H1 (cell line): ENCODE results near the gene ADAMTS8. TPM values are rescaled to one million over a fixed set of nuclear protein-coding genes. Genes with fewer than 3 reads are reported as not detected.

Experiments
- CTCF ChIA-PET: fragments of 300-600 bp; sonication (Branson Sonifier 250); formaldehyde crosslinking; loops from one replicate; lab custom pipeline; 2021; ENCODE audit not compliant: partially characterized antibody; lab: Charles Lee
- POLR2A ChIA-PET: fragments of 300-600 bp; sonication (Branson Sonifier 250); formaldehyde crosslinking; loops from one replicate; lab custom pipeline; 2021; ENCODE audit warnings: inconsistent platforms; ENCODE audit not compliant: partially characterized antibody; lab: Charles Lee
- DNase-seq, 2 experiments: peaks; one replicate each; pipeline versions ENCODE4 v3.0.0 to v3.0.0-alpha.2; 2010 to 2022; ENCODE audit warnings: low spot score in 2 of 2, low read depth in 1 of 2, mixed read lengths in 1 of 2
- FAIRE-seq: peaks from 2 replicates; lab custom pipeline; 2011; peaks lifted over from hg19 to GRCh38; lab: Jason Lieb, UNC
- H2AFZ ChIP-seq: 2 replicates; pipeline ENCODE4 v1.8.1; 2012; ENCODE audit warnings: low read length, inconsistent platforms
- H2AK5ac ChIP-seq: 2 replicates; pipeline ENCODE4 v1.6.1; 2013; ENCODE audit warnings: low read depth, low read length
- H2BK120ac ChIP-seq: replicated peaks from 2 replicates; pipeline ENCODE3; 2013; ENCODE audit warnings: low read depth, low read length, inconsistent platforms
- H2BK12ac ChIP-seq: 2 replicates; pipeline ENCODE4 v1.6.1; 2013; ENCODE audit warnings: low read depth, low read length
- H2BK15ac ChIP-seq: 2 replicates; pipeline ENCODE4 v1.6.1; 2013; ENCODE audit warnings: low read length
- H2BK20ac ChIP-seq: 2 replicates; pipeline ENCODE4 v1.6.1; 2013; ENCODE audit warnings: low read length
- H2BK5ac ChIP-seq: 2 replicates; pipeline ENCODE4 v1.6.1; 2013; ENCODE audit warnings: low read depth, low read length
- H3K14ac ChIP-seq: 2 replicates; pipeline ENCODE4 v1.6.1; 2013; ENCODE audit warnings: inconsistent platforms; ENCODE audit not compliant: insufficient read length
- H3K18ac ChIP-seq: 2 replicates; pipeline ENCODE4 v1.6.1; 2013; ENCODE audit warnings: low read length; ENCODE audit errors: extremely low read depth
- H3K23ac ChIP-seq: 2 replicates; pipeline ENCODE4 v1.6.1; 2013; ENCODE audit warnings: inconsistent platforms; ENCODE audit not compliant: insufficient read length
- H3K23me2 ChIP-seq: 2 replicates; pipeline ENCODE4 v1.6.1; 2013; ENCODE audit warnings: low read depth, low read length
- H3K27ac ChIP-seq: 2 replicates; pipeline ENCODE4 v1.6.1; 2011; ENCODE audit warnings: low read depth, low read length, inconsistent platforms
- H3K27me3 ChIP-seq, 4 experiments: replicated peaks in 1 of 4; 1 replicate in 1 of 4; 2 replicates in 3 of 4; pipeline versions ENCODE4 v1.6.1 to v1.8.1; 2011 to 2013; ENCODE audit warnings: low read length in 3 of 4, mild to moderate bottlenecking in 3 of 4, inconsistent platforms in 2 of 4, mixed read lengths in 2 of 4, moderate library complexity in 1 of 4; ENCODE audit not compliant: control insufficient read depth in 3 of 4, insufficient read depth in 3 of 4; ENCODE audit errors: extremely low read depth in 1 of 4
- H3K36me3 ChIP-seq, 4 experiments: 2 replicates each; pipeline versions ENCODE4 v1.6.1 to v1.8.1; 2011 to 2013; ENCODE audit warnings: mild to moderate bottlenecking in 4 of 4, low read length in 3 of 4, moderate library complexity in 2 of 4, control low read depth in 1 of 4, inconsistent platforms in 1 of 4; ENCODE audit not compliant: insufficient read depth in 4 of 4, control insufficient read depth in 2 of 4
- H3K4ac ChIP-seq: replicated peaks from 2 replicates; pipeline ENCODE3; 2013; ENCODE audit warnings: low read length, low read depth, mixed read lengths, inconsistent platforms; ENCODE audit not compliant: insufficient read length
- H3K4me1 ChIP-seq, 4 experiments: replicated peaks in 1 of 4; 1 replicate in 1 of 4; 2 replicates in 3 of 4; pipeline versions ENCODE4 v1.6.1 to v1.8.1; 2011 to 2013; ENCODE audit warnings: low read length in 3 of 4, inconsistent platforms in 2 of 4, mixed read lengths in 1 of 4; ENCODE audit not compliant: insufficient read depth in 4 of 4, control insufficient read depth in 3 of 4
- H3K4me2 ChIP-seq, 2 experiments: 2 replicates each; pipeline versions ENCODE4 v1.6.1 to v1.8.1; 2011 to 2013; ENCODE audit warnings: low read depth in 2 of 2, low read length in 2 of 2, control low read depth in 1 of 2, inconsistent platforms in 1 of 2, mild to moderate bottlenecking in 1 of 2; ENCODE audit not compliant: insufficient read depth in 1 of 2
- H3K4me3 ChIP-seq, 4 experiments: fragments of 200-600, 300-600 bp in 1 of 4; sonication (generic), shearing (Covaris generic), sonication (Bioruptor Twin) in 1 of 4; 2 replicates each; pipeline versions ENCODE4 v1.5.1 to v1.8.1; 2011 to 2016; ENCODE audit warnings: low read length in 4 of 4, low read depth in 3 of 4, control low read depth in 2 of 4, inconsistent platforms in 2 of 4, mild to moderate bottlenecking in 2 of 4, mixed read lengths in 1 of 4, moderate library complexity in 1 of 4; ENCODE audit not compliant: insufficient read depth in 2 of 4; ENCODE audit errors: extremely low read depth in 1 of 4
- H3K56ac ChIP-seq: replicated peaks from 2 replicates; pipeline ENCODE3; 2013; ENCODE audit warnings: low read depth, mild to moderate bottlenecking, mixed read lengths, low read length, inconsistent platforms; ENCODE audit not compliant: insufficient read length
- H3K79me1 ChIP-seq: 2 replicates; pipeline ENCODE4 v1.6.1; 2013; ENCODE audit warnings: low read depth, low read length, control low read depth
- H3K79me2 ChIP-seq, 2 experiments: 2 replicates each; pipeline versions ENCODE4 v1.6.1 to v1.8.1; 2012 to 2013; ENCODE audit warnings: low read length in 2 of 2, mild to moderate bottlenecking in 2 of 2, inconsistent platforms in 1 of 2; ENCODE audit not compliant: insufficient read depth in 2 of 2, control insufficient read depth in 1 of 2
- H3K9ac ChIP-seq, 4 experiments: replicated peaks in 1 of 4; 1 replicate in 1 of 4; 2 replicates in 3 of 4; pipeline versions ENCODE4 v1.6.1 to v1.8.1; 2011 to 2013; ENCODE audit warnings: low read depth in 3 of 4, low read length in 3 of 4, control low read depth in 2 of 4, mild to moderate bottlenecking in 2 of 4, moderate library complexity in 2 of 4, inconsistent platforms in 1 of 4; ENCODE audit errors: extremely low read depth in 1 of 4
- H3K9me3 ChIP-seq, 2 experiments: 2 replicates each; pipeline versions ENCODE4 v1.6.1 to v1.8.1; 2012 to 2013; ENCODE audit warnings: mild to moderate bottlenecking in 2 of 2, moderate library complexity in 2 of 2, control low read depth in 1 of 2, inconsistent platforms in 1 of 2, low read depth in 1 of 2, low read length in 1 of 2, mixed read lengths in 1 of 2; ENCODE audit not compliant: insufficient read depth in 2 of 2
- H4K20me1 ChIP-seq, 2 experiments: replicated peaks in 1 of 2; 2 replicates each; pipeline versions ENCODE3 to v1.8.1; 2011 to 2013; ENCODE audit warnings: inconsistent platforms in 2 of 2, low read length in 2 of 2, mild to moderate bottlenecking in 1 of 2; ENCODE audit not compliant: insufficient read depth in 2 of 2, control insufficient read depth in 1 of 2
- H4K5ac ChIP-seq: 2 replicates; pipeline ENCODE4 v1.6.1; 2013; ENCODE audit warnings: low read length, low read depth, mixed read lengths, inconsistent platforms; ENCODE audit not compliant: insufficient read length
- H4K8ac ChIP-seq: 2 replicates; pipeline ENCODE4 v1.8.0; 2013; ENCODE audit warnings: mild to moderate bottlenecking, moderate library complexity, low read length, inconsistent platforms; ENCODE audit not compliant: insufficient read depth; ENCODE audit errors: extremely low read depth
- H4K91ac ChIP-seq: replicated peaks from 2 replicates; pipeline ENCODE3; 2013; ENCODE audit warnings: low read length, mixed read lengths, inconsistent platforms; ENCODE audit not compliant: insufficient read length
- ATF3 ChIP-seq: IDR thresholded peaks from 2 replicates; pipeline ENCODE4 v1.6.1; 2011; ENCODE audit warnings: low read depth, mild to moderate bottlenecking, low read length; ENCODE audit not compliant: insufficient read depth
- CBX5 ChIP-seq: fragments of 300-800, 300-1000 bp; sonication (generic); IDR thresholded peaks from 2 replicates; pipeline ENCODE4 v1.7.1; 2016; ENCODE audit warnings: antibody characterized with exemption, low read length, low read depth
- CTCF ChIP-seq, 3 experiments: IDR thresholded peaks; 1 replicate in 2 of 3; 2 replicates in 1 of 3; pipeline versions ENCODE4 v1.5.1 to v1.6.1; 2011; ENCODE audit warnings: low read length in 3 of 3, mild to moderate bottlenecking in 3 of 3, inconsistent platforms in 2 of 3, low read depth in 1 of 3, moderate library complexity in 1 of 3; ENCODE audit not compliant: insufficient read depth in 1 of 3; ENCODE audit errors: control extremely low read depth in 1 of 3
- JUND ChIP-seq: IDR thresholded peaks from 2 replicates; pipeline ENCODE4 v1.6.1; 2011; ENCODE audit warnings: mild to moderate bottlenecking, improper control_type of control experiment, low read length
- NANOG ChIP-seq: IDR thresholded peaks from 2 replicates; pipeline ENCODE4 v1.6.1; 2011; ENCODE audit warnings: low read length, low read depth, mild to moderate bottlenecking, inconsistent platforms; ENCODE audit not compliant: insufficient read depth, poor library complexity, severe bottlenecking
- RFX5 ChIP-seq: IDR thresholded peaks from 2 replicates; pipeline ENCODE4 v1.6.1; 2011; ENCODE audit warnings: low read depth, low read length, improper control_type of control experiment, borderline replicate concordance
- SAP30 ChIP-seq: fragments of 300-600 bp; sonication (generic); IDR thresholded peaks from 2 replicates; pipeline ENCODE4 v1.7.1; 2012; ENCODE audit warnings: low read length, moderate library complexity, mild to moderate bottlenecking, inconsistent platforms; ENCODE audit not compliant: insufficient read depth, insufficient replicate concordance
- SP4 ChIP-seq: IDR thresholded peaks from 2 replicates; pipeline ENCODE4 v1.6.1; 2012; ENCODE audit warnings: low read length, inconsistent platforms
- SRF ChIP-seq: IDR thresholded peaks from 2 replicates; pipeline ENCODE4 v1.6.1; 2011; ENCODE audit warnings: mild to moderate bottlenecking, low read depth, low read length, moderate library complexity
- SUZ12 ChIP-seq: fragments of 200-600 bp; sonication (generic); IDR thresholded peaks from 2 replicates; pipeline ENCODE4 v1.6.1; 2012; ENCODE audit warnings: mild to moderate bottlenecking, inconsistent platforms, low read length, moderate library complexity, mixed read lengths
- WGBS, 2 experiments: shearing (Covaris generic) in 1 of 2; methylation state at CpG; one replicate each; pipeline versions ENCODE4 v1.1.6 to v1.1.7; 2013 to 2015; ENCODE audit warnings: low lambda C conversion rate in 2 of 2, mixed read lengths in 2 of 2, inconsistent platforms in 1 of 2, low coverage in 1 of 2, missing lambda C conversion rate in 1 of 2; ENCODE audit not compliant: insufficient replicate concordance in 2 of 2, insufficient coverage in 1 of 2, insufficient read length in 1 of 2; ENCODE audit errors: extremely low coverage in 1 of 2, missing lambda C conversion rate in 1 of 2; 5-methylcytosine and 5-hydroxymethylcytosine counted together
- polyA plus RNA-seq, 7 experiments: library from polyadenylated mRNA; depleted of rRNA in 3 of 7; stranded (reverse) in 5 of 7; unstranded in 2 of 7; fragments of >200 nt in 5 of 7; fragments of 200-250 nt in 2 of 7; gene quantifications; 1 replicate in 5 of 7; 2 replicates in 1 of 7; 4 replicates in 1 of 7; pipeline versions ENCODE4 v1.2.1 to v1.2.3, GENCODE V29; 2011 to 2013; ENCODE audit warnings: missing spikeins in 2 of 7, mixed read lengths in 2 of 7
- total RNA-seq: library from RNA; stranded (reverse); fragmentation: NEBNext Ultra II Directional; extraction: Animal tissue kit (Norgen Biotek cat#: 25700); gene quantifications from 2 replicates; pipeline ENCODE4 v1.2.1, GENCODE V29; 2021

Gene ADAMTS8
- total and polyA plus RNA-seq, 2 of the 8 experiments (the other 6 are each of a cell fraction or from before 2014, with no cell fraction given), result 9.3 to 16.6 TPM

DNA sequence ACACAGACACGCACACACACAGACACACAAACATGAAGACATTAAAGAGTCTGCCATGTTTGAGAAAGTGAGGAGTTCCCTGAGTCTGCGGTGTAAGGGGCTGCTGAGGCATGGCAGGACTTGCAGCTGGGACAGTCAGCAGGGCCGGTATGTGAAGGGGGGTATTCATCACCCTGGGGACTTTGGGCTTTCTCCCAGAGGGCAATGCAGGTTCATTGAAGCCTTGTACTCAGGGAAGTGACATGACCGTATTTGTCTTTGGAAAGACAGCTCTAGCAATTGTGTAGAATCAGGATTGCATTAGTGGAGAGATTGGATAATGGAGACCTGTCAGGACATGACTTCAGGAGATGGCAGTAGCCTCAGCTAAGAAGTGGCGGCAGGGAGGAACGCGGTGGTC is 9.4 kb upstream of the ADAMTS8 start:
- no peaks in the 10 kb centered on the region for H3K36me3 ChIP-seq
- no peak overlapping the region for H2BK15ac ChIP-seq
- TF ChIP-seq ATF3 (no peak), SP4 (no peak), CBX5 (no peak), CTCF (IDR thresholded peaks at IDR 0.05; ENCODE audit: control extremely low read depth in 1 of 3, insufficient read depth in 1 of 3, low read depth in 1 of 3, low read length in 3 of 3) (no peak), SUZ12 (no peak), SAP30 (no peak), NANOG (no peak), SRF (no peak), JUND (no peak), RFX5 (no peak)

More for the DNA sequence above, 9.4 kb upstream of the ADAMTS8 start:
- no peak overlapping the region for H3K18ac ChIP-seq
- no peak overlapping the region for H3K56ac ChIP-seq
- H3K14ac ChIP-seq, result no peak overlapping the region
- H3K9me3 ChIP-seq, result no peaks in the 10 kb centered on the region
- DNase-seq (no peak), FAIRE-seq (no peak)
- H2BK20ac ChIP-seq, result no peak overlapping the region
- H3K4me3 ChIP-seq, result no peak overlapping the region
- H4K8ac ChIP-seq, result no peak overlapping the region
- H2AK5ac ChIP-seq, result no peak overlapping the region
- CTCF ChIA-PET, result interaction anchor here (1.0 to 21.7 kb wide), 14 partner anchors 9 to 459 kb away, joined by 3 to 521 read pairs (median 3); partner anchors contain the start of gene ADAMTS15
- no peak overlapping the region for H3K23ac ChIP-seq
- H2BK12ac ChIP-seq, result no peak overlapping the region
- H4K20me1 ChIP-seq, result no peaks in the 10 kb centered on the region
- H3K4me1 ChIP-seq, result no peaks in the 10 kb centered on the region
- no peak overlapping the region for H3K4ac ChIP-seq
- POLR2A ChIA-PET, result interaction anchor here (0.8 to 1.7 kb wide), 2 partner anchors 422 to 469 kb away, joined by 3 to 5 read pairs; no protein-coding TSS in a partner anchor
- H3K79me1 ChIP-seq, result no peaks in the 10 kb centered on the region
- no peaks in the 10 kb centered on the region for H3K27me3 ChIP-seq
- no peak overlapping the region for H3K27ac ChIP-seq
- H3K9ac ChIP-seq, result no peak overlapping the region
- H4K91ac ChIP-seq, result no peak overlapping the region
- no peak overlapping the region for H2BK5ac ChIP-seq
- WGBS, 2 experiments, result 88% methylated on average over 7 of the region's 7 CpGs; no CpG with 5 or more reads in 1 of the 2 experiments
- H3K79me2 ChIP-seq, result no peaks in the 10 kb centered on the region
- H3K4me2 ChIP-seq, result no peak overlapping the region
- H4K5ac ChIP-seq, result no peak overlapping the region
- H3K23me2 ChIP-seq, result peaks cover 3% of the 10 kb centered on the region
- H2BK120ac ChIP-seq, result no peak overlapping the region
- no peak overlapping the region for H2AFZ ChIP-seq
